Urothelium cell line (cell line): ENCODE results near the gene TP53I13.
"Not testable (repeated sequence)": the region's sequence is repeated elsewhere in the genome, so short reads cannot be mapped to it uniquely, and the experiment has no call there.

Experiments used
- DNase-seq: peaks from one replicate; pipeline ENCODE4 v3.0.0; 2011; ENCODE audit warnings: low spot score, mixed read lengths
- FAIRE-seq: peaks from 2 replicates; lab custom pipeline; 2011; peaks lifted over from hg19 to GRCh38; lab: Jason Lieb, UNC

Gene TP53I13, protein sequence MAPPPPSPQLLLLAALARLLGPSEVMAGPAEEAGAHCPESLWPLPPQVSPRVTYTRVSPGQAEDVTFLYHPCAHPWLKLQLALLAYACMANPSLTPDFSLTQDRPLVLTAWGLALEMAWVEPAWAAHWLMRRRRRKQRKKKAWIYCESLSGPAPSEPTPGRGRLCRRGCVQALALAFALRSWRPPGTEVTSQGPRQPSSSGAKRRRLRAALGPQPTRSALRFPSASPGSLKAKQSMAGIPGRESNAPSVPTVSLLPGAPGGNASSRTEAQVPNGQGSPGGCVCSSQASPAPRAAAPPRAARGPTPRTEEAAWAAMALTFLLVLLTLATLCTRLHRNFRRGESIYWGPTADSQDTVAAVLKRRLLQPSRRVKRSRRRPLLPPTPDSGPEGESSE

GRCh38 chr17:29568331-29569244, at the start of gene TP53I13:
TSS of gene TP53I13 (plus strand) at chr17:29568701. CDS start at chr17:29568759, 58 bp downstream.
- DNase-seq (peak; percentile 93), FAIRE-seq (no peak)

GRCh38 chr17:29524692-29525091, 43.8 kb upstream of the TP53I13 start:
- FAIRE-seq (no peak), DNase-seq (no peak)

GRCh38 chr17:29526322-29526721, 42.2 kb upstream of the TP53I13 start:
- DNase-seq (no peak), FAIRE-seq (no peak)

DNA sequence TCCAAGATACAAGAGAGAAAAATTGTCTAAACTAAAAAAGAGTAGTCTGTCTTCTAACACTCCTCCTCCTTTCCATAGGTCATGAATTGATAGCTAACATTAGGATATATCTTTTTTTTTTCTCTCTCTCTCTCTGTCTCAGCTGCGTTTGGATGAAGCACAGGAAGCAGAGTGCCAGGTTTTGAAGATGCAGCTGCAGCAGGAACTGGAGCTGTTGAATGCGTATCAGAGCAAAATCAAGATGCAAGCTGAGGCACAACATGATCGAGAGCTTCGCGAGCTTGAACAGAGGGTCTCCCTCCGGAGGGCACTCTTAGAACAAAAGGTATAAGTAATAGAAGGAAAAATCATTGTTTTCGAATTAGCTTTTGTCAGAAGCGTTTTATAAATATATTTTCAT, 34.5 kb upstream of the TP53I13 start:
- no peak for DNase-seq
- no peak for FAIRE-seq

DNA sequence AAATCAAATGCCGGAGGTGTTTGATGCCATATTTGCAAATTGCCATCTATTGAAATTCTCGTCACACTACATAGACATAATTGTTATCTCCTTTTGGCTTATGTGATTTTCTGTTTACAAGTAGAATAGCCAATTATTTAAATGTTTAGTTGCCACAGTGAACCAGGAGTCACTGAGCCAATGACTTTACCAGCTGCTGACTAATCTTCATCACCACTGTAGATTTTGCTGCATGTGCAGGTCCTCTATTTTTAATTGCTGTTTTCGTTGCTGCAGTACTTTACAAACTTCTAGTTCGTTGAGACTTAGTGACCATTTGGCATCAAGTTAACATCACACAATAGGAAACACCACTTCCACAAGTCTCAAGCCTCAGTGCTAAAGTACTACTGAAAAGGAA, 24.4 kb upstream of the TP53I13 start:
- FAIRE-seq = no peak

DNA sequence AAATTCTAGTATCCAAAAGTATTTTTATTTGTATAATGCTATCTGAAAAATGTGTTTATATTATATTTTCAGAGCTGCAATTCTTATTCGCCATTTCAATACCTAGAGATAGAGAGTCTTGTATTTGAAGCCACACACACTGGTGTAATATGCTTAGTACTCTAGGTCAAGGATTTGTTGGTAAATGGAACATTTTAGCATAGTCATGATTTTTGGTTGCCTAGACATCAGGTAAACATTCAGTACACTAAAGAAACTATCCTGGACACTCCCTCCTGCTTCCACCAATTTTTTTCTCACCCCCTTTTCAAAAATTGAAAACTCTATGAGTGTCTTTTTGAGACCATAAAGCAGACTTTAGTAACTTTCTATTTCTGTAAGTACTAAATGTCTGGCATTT, 22.4 kb upstream of the TP53I13 start:
- FAIRE-seq (no peak), DNase-seq (no peak)

More for the DNA sequence above, 24.4 kb upstream of the TP53I13 start:
- DNase-seq = no peak

DNA sequence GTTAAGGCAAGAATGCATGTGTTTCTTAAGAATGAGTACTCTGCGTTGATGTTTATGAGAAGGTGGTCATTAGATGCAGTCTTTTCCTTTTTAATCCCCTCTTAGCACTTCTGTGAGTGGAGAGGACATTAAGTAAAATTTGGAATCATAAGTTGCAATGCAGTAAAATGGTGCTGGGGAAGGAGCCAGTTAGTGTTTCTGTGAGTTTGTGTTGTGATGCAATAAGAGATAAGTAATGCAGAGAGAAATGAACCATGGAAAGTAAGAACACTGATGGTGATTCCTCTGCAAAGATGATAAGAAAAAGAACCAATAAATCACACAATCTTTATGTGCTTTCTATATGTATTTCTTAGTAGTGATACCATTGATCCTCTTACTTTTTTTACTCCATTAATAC, 21.7 kb upstream of the TP53I13 start:
- no peak for DNase-seq
- no peak for FAIRE-seq

- FAIRE-seq = no peak
- no peak for DNase-seq
Observed at GRCh38 chr17:29549177-29549923, 19.2 kb upstream of the TP53I13 start.

GRCh38 chr17:29555840-29556239, 12.7 kb upstream of the TP53I13 start:
- FAIRE-seq (no peak), DNase-seq (no peak)

- FAIRE-seq = no peak
- DNase-seq = no peak
Observed at GRCh38 chr17:29557085-29557738, 11.3 kb upstream of the TP53I13 start.

GRCh38 chr17:29557739-29558116, 10.8 kb upstream of the TP53I13 start:
- DNase-seq (no peak), FAIRE-seq (no peak)

DNA sequence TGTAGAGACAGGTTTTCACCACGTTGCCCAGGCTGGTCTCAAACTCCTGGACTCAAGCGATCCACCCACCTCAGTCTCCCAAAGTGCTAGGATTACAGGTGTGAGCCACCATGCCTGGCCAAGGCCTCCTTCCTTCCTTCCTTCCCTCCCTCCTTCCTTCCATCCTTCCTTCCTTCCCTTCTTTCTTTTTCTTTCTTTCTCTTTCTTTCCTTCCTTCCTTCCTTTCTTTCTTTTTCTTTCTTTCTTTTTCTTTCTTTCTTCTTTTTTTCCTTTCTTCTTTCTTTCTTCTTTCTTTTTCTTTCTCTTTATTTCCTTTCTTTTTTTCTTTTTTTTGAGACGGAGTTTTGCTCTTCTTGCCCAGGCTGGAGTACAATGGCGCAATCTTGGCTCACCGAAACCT, 10.4 kb upstream of the TP53I13 start:
- not testable (repeated sequence) for DNase-seq, FAIRE-seq

- no peak for DNase-seq
Observed at GRCh38 chr17:29559640-29560039, 8.9 kb upstream of the TP53I13 start.

DNA sequence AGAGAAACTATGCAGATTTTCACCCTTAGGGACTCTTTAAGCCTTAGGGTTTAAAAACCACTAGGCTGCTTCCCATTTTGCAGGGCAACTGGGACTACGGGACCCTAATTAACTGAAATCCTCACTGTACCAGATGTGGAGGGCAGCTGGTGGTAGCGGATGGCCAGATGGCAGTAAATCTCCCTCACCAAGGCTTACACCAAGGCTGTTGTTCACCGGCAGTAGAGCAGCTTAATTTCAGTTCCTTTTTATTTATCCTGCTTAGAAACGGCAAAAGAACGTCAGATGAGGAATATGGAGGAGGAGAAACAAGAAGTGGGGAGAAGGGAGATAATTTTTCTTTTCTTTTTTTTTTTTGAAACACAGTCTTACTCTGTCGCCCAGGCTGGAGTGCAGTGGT, 8.2 kb upstream of the TP53I13 start:
- DNase-seq = no peak
- no peak for FAIRE-seq

More at GRCh38 chr17:29559640-29560039, 8.9 kb upstream of the TP53I13 start:
- no peak for FAIRE-seq

GRCh38 chr17:29561554-29562517, 6.7 kb upstream of the TP53I13 start:
- no peak for FAIRE-seq
- no peak for DNase-seq

DNA sequence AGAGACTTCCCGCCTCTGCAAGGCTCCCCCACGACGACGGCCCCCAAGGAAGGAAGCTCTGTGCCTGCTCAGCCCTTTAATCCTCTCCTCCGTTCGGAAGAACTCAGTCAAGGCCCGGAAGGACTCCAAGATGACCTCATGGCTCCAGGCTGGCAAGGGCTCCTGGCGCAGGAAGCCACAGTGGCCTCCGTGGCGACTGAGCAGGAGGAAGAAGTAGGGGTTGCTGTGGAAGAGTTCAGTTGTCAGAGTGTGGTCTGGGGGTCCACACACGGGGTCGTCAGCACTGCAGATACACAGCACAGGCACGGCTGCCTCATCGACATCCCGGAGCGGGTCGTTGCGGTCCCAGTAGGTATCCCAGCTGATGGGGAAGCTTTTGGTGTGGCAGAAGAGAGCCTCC, 5.9 kb upstream of the TP53I13 start:
- DNase-seq (no peak), FAIRE-seq (no peak)

DNA sequence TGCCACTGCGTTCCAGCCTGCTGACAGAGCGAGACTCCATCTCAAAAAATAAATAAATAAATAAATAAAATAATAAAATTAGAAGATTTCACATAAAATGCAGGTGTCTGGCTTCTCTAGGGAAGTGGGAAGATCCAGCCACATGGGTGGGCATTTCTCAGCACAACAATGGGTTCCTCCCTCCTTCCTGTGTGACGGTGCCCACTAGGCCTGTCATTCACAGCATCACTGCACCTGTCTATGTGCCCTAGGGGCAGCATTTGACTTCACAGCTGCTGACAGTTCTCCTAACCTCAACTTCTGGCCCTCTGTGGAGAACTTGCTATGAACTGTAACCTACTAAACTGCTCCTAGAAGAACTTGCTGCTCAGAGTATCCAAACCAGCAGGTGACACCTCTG, 4.7 kb upstream of the TP53I13 start:
- FAIRE-seq (no peak), DNase-seq (no peak)

DNA sequence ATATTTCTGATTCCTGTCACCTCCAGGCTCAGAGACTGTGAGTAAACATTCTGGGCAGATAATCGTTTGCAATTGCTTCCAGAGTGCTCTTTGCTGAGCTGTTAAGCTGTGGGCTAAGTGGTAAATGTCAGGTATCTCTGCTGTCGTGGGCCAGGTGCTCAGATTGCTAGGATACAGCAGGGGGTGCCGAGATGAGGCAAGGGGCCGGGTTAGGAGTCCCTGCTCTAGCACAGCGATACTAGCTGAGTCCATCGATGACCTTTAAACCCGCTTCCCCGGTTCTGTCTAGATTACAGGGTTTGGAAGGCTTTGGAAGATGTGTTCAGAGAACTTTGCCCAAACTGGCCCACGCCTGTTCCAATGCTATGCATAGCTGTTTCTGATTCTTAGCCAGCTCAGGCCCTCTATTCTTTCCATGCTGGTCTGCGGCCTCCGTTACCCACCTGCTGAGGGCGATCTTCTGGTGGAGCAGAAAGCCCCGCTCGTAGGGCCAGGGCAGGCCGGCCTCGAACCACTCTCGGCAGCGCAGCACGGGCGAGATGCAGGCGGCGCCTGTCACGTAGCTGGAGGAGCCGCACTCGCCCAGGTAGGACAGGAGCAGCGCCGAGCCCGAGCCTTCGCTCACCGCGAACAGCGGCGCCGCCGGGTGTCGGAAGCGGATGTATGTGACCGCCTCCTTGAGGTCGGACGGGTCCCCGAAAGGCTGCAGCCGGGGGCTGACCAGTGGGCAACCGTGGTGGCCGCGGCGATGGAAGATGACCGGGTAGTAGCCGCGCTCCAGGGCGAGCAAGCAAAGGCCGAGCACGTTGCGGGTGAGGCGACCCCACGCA, 2.6 kb upstream of the TP53I13 start:
- DNase-seq = peak; percentile 65
- FAIRE-seq = no peak
